HepG2 (cell line): ENCODE results near the gene SRSF3. TPM values are rescaled to one million over a fixed set of nuclear protein-coding genes. Genes with fewer than 3 reads are reported as not detected.

Experiments
- ARNT ChIP-seq: fragments of 450-650 bp; IDR thresholded peaks from 2 replicates; pipeline ENCODE4 v1.6.1; 2017
- HNF4A ChIP-seq: sonication (generic); formaldehyde crosslinking; IDR thresholded peaks from 2 replicates; pipeline ENCODE4 v1.4.0; 2020; ENCODE audit warnings: missing genetic modification reagents
- KDM2A ChIP-seq: sonication (generic); formaldehyde crosslinking; IDR thresholded peaks from 2 replicates; pipeline ENCODE4 v1.4.0; 2020; ENCODE audit warnings: low read depth, missing genetic modification reagents, borderline replicate concordance
- MATR3 ChIP-seq: sonication (generic); formaldehyde crosslinking; IDR thresholded peaks from 2 replicates; pipeline ENCODE4 v1.4.0; 2020; ENCODE audit warnings: missing genetic modification reagents
- RCOR2 ChIP-seq: IDR thresholded peaks from 2 replicates; pipeline ENCODE4 v1.6.1; 2016; ENCODE audit warnings: missing biosample characterization, missing genetic modification reagents
- RFXAP ChIP-seq: sonication (generic); formaldehyde crosslinking; IDR thresholded peaks from 2 replicates; pipeline ENCODE4 v1.4.0; 2020; ENCODE audit warnings: missing genetic modification reagents, borderline replicate concordance
- SNAPC2 ChIP-seq: sonication (generic); formaldehyde crosslinking; IDR thresholded peaks from 2 replicates; pipeline ENCODE4 v1.8.1; 2022; ENCODE audit warnings: mild to moderate bottlenecking, missing genetic modification reagents
- SOX5 ChIP-seq: IDR thresholded peaks from 2 replicates; pipeline ENCODE4 v1.6.1; 2016; ENCODE audit warnings: borderline replicate concordance
- TCF7 ChIP-seq: sonication (generic); IDR thresholded peaks from 2 replicates; pipeline ENCODE4 v1.6.1; 2016; ENCODE audit warnings: antibody characterized with exemption, low read depth
- U2AF2 ChIP-seq: fragments of 200-400 bp; formaldehyde crosslinking; IDR thresholded peaks from 2 replicates; pipeline ENCODE4 v1.6.1; 2017; ENCODE audit warnings: low read depth, mild to moderate bottlenecking, low read length
- XRCC5 ChIP-seq: fragments of 200-400 bp; formaldehyde crosslinking; optimal IDR thresholded peaks from 2 replicates; pipeline ENCODE3; 2017; ENCODE audit warnings: mild to moderate bottlenecking, low read length
- ZNF12 ChIP-seq: sonication (generic); formaldehyde crosslinking; IDR thresholded peaks from 2 replicates; pipeline ENCODE4 v1.5.0; 2020; ENCODE audit warnings: missing genetic modification reagents
- ZNF230 ChIP-seq: sonication (generic); formaldehyde crosslinking; IDR thresholded peaks from 2 replicates; pipeline ENCODE4 v1.4.0; 2020; ENCODE audit warnings: mild to moderate bottlenecking, missing genetic modification reagents
- ZNF331 ChIP-seq: sonication (generic); formaldehyde crosslinking; IDR thresholded peaks from 2 replicates; pipeline ENCODE4 v1.4.0; 2020; ENCODE audit warnings: missing genetic modification reagents
- ZNF460 ChIP-seq: sonication (generic); formaldehyde crosslinking; IDR thresholded peaks from 2 replicates; pipeline ENCODE4 v1.5.1; 2020; ENCODE audit warnings: missing genetic modification reagents, mild to moderate bottlenecking, borderline replicate concordance
- ZNF589 ChIP-seq: sonication (generic); formaldehyde crosslinking; conservative IDR thresholded peaks from 2 replicates; pipeline ENCODE4 v1.8.0; 2022; ENCODE audit warnings: mild to moderate bottlenecking, moderate library complexity, missing genetic modification reagents
- ZNF598 ChIP-seq: sonication (generic); formaldehyde crosslinking; IDR thresholded peaks from 2 replicates; pipeline ENCODE4 v1.5.1; 2020; ENCODE audit warnings: mild to moderate bottlenecking, missing genetic modification reagents, borderline replicate concordance
- ZNF780A ChIP-seq: sonication (generic); formaldehyde crosslinking; IDR thresholded peaks from 2 replicates; pipeline ENCODE4 v1.8.0; 2022; ENCODE audit warnings: mild to moderate bottlenecking, missing genetic modification reagents, moderate library complexity
- ZSCAN30 ChIP-seq: sonication (generic); formaldehyde crosslinking; IDR thresholded peaks from 2 replicates; pipeline ENCODE4 v1.5.0; 2020; ENCODE audit warnings: mild to moderate bottlenecking, missing genetic modification reagents
- polyA plus RNA-seq, 8 experiments: library from polyadenylated mRNA; depleted of rRNA in 3 of 8; stranded (reverse) in 7 of 8; unstranded in 1 of 8; fragments of >200 nt; fragmentation: Illumina TruSeq in 4 of 8; extraction: Trizol in 4 of 8; gene quantifications; 2 replicates each; pipeline versions ENCODE4 v1.2.1 to v1.2.3, GENCODE V29; 2011 to 2016; ENCODE audit warnings: low read depth in 4 of 8, missing spikeins in 1 of 8, mixed read lengths in 1 of 8; ENCODE audit not compliant: insufficient read depth in 1 of 8
- total RNA-seq, 5 experiments: library from RNA; depleted of rRNA; stranded (reverse); fragments of >200 nt; fragmentation: Illumina TruSeq; extraction: Trizol; gene quantifications; 2 replicates each; pipeline ENCODE4 v1.2.3, GENCODE V29; 2016; ENCODE audit warnings: low read depth in 1 of 5
- TF ChIP-seq, protein P1 (sequence below): sonication (generic); formaldehyde crosslinking; IDR thresholded peaks from 2 replicates; pipeline ENCODE4 v1.4.0; 2020; ENCODE audit warnings: missing genetic modification reagents
- TF ChIP-seq, protein P2 (sequence below): sonication (generic); formaldehyde crosslinking; IDR thresholded peaks from 2 replicates; pipeline ENCODE4 v1.5.1; 2020; ENCODE audit warnings: missing genetic modification reagents, mild to moderate bottlenecking, borderline replicate concordance
- TF ChIP-seq, protein P3 (sequence below): sonication (generic); formaldehyde crosslinking; IDR thresholded peaks from 2 replicates; pipeline ENCODE4 v1.5.0; 2020; ENCODE audit warnings: missing genetic modification reagents, mild to moderate bottlenecking, borderline replicate concordance
- TF ChIP-seq, protein P4 (sequence below): sonication (generic); formaldehyde crosslinking; IDR thresholded peaks from 2 replicates; pipeline ENCODE4 v1.4.0; 2020; ENCODE audit warnings: missing genetic modification reagents; ENCODE audit errors: not compliant biosample characterization
- TF ChIP-seq, protein P5 (sequence below): sonication (generic); formaldehyde crosslinking; IDR thresholded peaks from 2 replicates; pipeline ENCODE4 v1.4.0; 2020; ENCODE audit warnings: low read depth, mild to moderate bottlenecking, missing genetic modification reagents

SRSF3 gene
- total and polyA plus RNA-seq, 2 of the 13 experiments (the other 11 are each of a cell fraction or from before 2014, with no cell fraction given): 206 to 684 TPM

DNA sequence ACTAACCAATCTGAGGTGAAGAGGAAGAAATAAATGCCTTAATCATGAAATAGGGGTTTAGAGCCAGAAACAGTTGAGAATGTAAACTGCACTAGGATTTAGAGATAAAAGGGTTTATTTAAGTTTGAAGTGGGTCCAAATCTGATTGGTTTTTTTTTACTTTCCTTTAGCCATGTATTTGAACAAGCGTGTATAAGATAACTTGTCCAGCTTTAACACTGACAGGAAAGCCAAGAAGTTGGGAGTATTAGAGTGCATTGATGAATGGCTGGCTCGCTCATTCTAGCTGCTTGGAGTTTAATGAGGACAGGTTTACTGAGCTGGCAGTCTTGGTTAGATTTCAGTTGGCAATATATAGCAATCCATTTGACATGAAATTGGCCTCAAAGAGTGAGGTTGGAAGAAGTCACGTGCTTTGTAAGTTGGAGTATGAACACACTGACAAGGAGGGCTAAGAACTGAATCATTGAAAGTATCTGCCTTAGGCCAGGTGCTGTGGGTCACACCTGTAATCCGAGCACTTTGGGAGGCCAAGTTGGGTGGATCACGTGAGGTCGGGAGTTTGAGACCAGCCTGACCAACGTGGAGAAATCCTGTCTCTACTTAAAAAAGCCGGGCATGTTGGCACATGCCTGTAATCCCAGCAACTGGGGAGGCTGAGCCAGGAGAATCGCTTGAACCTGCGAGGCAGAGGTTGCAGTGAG is 13.7 kb downstream of the SRSF3 start (continued):
- TF ChIP-seq, protein P1, sequence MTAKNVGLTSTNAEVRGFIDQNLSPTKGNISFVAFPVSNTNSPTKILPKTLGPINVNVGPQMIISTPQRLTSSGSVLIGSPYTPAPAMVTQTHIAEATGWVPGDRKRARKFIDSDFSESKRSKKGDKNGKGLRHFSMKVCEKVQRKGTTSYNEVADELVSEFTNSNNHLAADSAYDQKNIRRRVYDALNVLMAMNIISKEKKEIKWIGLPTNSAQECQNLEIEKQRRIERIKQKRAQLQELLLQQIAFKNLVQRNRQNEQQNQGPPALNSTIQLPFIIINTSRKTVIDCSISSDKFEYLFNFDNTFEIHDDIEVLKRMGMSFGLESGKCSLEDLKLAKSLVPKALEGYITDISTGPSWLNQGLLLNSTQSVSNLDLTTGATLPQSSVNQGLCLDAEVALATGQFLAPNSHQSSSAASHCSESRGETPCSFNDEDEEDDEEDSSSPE: no peak
- TF ChIP-seq ZNF598 (CRISPR knock-in tag) (no peak), ZNF230 (CRISPR knock-in tag) (no peak), ARNT (no peak), ZNF331 (CRISPR knock-in tag) (no peak), HNF4A (CRISPR knock-in tag) (peak; percentile 5; the same call in 1 of the 2 replicates), SOX5 (CRISPR knock-in tag) (no peak), TCF7 (no peak), ZNF12 (CRISPR knock-in tag) (no peak), ZNF589 (CRISPR knock-in tag) (no peak), RFXAP (CRISPR knock-in tag) (no peak), KDM2A (CRISPR knock-in tag) (peak; percentile 36; the same call in 1 of the 2 replicates), RCOR2 (CRISPR knock-in tag) (no peak), ZNF460 (CRISPR knock-in tag) (no peak), MATR3 (CRISPR knock-in tag) (no peak), ZNF780A (CRISPR knock-in tag) (no peak), U2AF2 (no peak), SNAPC2 (CRISPR knock-in tag) (no peak), XRCC5 (no peak), ZSCAN30 (CRISPR knock-in tag) (no peak)
- TF ChIP-seq, protein P2, sequence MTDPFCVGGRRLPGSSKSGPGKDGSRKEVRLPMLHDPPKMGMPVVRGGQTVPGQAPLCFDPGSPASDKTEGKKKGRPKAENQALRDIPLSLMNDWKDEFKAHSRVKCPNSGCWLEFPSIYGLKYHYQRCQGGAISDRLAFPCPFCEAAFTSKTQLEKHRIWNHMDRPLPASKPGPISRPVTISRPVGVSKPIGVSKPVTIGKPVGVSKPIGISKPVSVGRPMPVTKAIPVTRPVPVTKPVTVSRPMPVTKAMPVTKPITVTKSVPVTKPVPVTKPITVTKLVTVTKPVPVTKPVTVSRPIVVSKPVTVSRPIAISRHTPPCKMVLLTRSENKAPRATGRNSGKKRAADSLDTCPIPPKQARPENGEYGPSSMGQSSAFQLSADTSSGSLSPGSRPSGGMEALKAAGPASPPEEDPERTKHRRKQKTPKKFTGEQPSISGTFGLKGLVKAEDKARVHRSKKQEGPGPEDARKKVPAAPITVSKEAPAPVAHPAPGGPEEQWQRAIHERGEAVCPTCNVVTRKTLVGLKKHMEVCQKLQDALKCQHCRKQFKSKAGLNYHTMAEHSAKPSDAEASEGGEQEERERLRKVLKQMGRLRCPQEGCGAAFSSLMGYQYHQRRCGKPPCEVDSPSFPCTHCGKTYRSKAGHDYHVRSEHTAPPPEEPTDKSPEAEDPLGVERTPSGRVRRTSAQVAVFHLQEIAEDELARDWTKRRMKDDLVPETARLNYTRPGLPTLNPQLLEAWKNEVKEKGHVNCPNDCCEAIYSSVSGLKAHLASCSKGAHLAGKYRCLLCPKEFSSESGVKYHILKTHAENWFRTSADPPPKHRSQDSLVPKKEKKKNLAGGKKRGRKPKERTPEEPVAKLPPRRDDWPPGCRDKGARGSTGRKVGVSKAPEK (CRISPR knock-in tag): no peak
- TF ChIP-seq, protein P3, sequence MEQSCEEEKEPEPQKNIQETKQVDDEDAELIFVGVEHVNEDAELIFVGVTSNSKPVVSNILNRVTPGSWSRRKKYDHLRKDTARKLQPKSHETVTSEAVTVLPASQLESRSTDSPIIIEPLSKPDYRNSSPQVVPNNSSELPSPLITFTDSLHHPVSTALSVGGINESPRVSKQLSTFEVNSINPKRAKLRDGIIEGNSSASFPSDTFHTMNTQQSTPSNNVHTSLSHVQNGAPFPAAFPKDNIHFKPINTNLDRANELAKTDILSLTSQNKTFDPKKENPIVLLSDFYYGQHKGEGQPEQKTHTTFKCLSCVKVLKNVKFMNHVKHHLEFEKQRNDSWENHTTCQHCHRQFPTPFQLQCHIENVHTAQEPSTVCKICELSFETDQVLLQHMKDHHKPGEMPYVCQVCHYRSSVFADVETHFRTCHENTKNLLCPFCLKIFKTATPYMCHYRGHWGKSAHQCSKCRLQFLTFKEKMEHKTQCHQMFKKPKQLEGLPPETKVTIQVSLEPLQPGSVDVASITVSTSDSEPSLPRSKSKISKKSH: no peak; the same call in 1 of the 2 replicates
- TF ChIP-seq, protein P4, sequence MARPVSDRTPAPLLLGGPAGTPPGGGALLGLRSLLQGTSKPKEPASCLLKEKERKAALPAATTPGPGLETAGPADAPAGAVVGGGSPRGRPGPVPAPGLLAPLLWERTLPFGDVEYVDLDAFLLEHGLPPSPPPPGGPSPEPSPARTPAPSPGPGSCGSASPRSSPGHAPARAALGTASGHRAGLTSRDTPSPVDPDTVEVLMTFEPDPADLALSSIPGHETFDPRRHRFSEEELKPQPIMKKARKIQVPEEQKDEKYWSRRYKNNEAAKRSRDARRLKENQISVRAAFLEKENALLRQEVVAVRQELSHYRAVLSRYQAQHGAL (CRISPR knock-in tag): no peak
- TF ChIP-seq, protein P5, sequence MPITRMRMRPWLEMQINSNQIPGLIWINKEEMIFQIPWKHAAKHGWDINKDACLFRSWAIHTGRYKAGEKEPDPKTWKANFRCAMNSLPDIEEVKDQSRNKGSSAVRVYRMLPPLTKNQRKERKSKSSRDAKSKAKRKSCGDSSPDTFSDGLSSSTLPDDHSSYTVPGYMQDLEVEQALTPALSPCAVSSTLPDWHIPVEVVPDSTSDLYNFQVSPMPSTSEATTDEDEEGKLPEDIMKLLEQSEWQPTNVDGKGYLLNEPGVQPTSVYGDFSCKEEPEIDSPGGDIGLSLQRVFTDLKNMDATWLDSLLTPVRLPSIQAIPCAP (CRISPR knock-in tag): no peak
